Measurements from ENCODE around the gene VEZF1.
A peak's percentile ranks its signal among the peaks of the same experiment; 100 is the strongest.

VEZF1 gene

DNA sequence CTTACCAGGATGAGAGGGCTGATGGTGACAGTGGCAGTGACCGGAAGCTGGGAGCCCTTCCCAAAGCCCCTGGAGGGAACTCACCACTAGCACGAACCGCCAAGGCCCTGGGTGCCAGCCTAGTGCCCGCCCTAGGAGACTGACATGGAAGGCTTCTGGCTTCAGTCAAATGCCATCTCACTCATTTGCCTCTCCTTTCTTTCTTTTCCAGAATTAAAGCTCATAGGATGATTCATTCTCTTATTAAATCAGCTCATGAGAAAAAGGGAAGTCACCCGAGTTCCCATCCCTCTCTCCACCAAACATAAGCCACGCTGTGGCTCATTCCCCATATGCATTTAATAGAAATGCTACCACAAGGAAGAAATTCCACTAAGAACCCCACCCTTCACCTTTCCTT lies 44.9 kb downstream of the VEZF1 start:
- no peak for DNase-seq (ENCODE audit: extremely low read depth, insufficient read length)
- H3K27me3 ChIP-seq (replicated peaks; ENCODE audit: control insufficient read depth, insufficient read depth, low read length), result no peaks in the 10 kb centered on the region
- TF ChIP-seq, protein P1, sequence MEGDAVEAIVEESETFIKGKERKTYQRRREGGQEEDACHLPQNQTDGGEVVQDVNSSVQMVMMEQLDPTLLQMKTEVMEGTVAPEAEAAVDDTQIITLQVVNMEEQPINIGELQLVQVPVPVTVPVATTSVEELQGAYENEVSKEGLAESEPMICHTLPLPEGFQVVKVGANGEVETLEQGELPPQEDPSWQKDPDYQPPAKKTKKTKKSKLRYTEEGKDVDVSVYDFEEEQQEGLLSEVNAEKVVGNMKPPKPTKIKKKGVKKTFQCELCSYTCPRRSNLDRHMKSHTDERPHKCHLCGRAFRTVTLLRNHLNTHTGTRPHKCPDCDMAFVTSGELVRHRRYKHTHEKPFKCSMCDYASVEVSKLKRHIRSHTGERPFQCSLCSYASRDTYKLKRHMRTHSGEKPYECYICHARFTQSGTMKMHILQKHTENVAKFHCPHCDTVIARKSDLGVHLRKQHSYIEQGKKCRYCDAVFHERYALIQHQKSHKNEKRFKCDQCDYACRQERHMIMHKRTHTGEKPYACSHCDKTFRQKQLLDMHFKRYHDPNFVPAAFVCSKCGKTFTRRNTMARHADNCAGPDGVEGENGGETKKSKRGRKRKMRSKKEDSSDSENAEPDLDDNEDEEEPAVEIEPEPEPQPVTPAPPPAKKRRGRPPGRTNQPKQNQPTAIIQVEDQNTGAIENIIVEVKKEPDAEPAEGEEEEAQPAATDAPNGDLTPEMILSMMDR (IDR thresholded peaks at IDR 0.05; ENCODE audit: insufficient read depth, low read length, poor library complexity, severe bottlenecking), result no peak
- H3K4me3 ChIP-seq (replicated peaks; ENCODE audit: low read depth, low read length), result no peak overlapping the region
- H3K36me3 ChIP-seq (ENCODE audit: control insufficient read depth, insufficient read depth, low read length), result no peaks in the 10 kb centered on the region

DNA sequence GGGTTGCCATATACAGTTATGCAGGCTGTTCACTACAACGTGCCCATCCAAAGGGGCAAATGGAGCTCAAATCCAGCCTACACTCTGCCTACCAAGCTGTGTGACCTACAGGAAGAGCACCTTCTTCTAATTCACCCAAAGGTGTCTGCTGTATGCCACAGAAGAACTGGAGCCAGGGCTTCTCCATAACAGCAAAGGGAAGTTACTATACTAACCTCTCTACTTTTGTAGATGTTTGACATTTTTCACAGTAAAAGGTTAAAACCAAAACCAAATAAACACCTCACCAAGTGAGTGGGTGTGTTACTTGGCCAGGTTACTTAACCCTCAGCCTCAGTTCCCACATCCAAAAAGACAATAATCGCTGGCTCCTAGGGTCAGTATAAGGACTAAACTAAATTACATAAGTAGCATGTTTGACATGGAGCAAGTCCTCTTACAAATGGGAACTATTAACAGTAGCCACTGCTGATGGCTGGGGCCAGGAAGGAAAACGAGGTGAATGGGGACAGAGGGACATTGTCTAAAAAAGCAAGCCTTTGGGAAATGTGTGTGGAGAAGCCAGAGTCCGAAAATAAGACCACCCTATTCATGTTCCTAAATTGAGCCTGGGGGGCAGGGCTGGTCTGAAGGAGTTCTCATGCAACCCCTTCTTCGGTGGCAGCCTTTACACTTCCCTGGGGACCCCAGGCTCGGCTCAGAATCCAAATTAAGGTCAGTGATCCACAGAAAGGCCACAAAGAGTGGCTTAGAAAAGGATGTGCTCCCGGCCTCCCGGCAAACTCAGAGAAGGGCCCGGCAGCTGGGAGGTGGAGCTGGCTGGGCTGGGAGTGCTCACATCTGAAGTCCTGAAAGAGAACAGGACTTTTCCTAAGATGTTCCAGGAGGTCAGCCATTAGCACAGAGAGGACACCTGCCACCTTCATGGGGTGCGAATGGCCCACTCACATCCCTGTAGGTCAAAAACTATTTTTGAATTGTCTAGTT lies 46.4 kb downstream of the VEZF1 start:
- Histone ChIP-seq H3K4me3 (replicated peaks; ENCODE audit: low read depth, low read length) (no peak overlapping the region), H3K27me3 (replicated peaks; ENCODE audit: control insufficient read depth, insufficient read depth, low read length) (no peaks in the 10 kb centered on the region), H3K36me3 (ENCODE audit: control insufficient read depth, insufficient read depth, low read length) (no peaks in the 10 kb centered on the region)
- TF ChIP-seq, protein P1 (IDR thresholded peaks at IDR 0.05; ENCODE audit: insufficient read depth, low read length, poor library complexity, severe bottlenecking), result no peak
- DNase-seq (ENCODE audit: extremely low read depth, insufficient read length), result no peak

DNA sequence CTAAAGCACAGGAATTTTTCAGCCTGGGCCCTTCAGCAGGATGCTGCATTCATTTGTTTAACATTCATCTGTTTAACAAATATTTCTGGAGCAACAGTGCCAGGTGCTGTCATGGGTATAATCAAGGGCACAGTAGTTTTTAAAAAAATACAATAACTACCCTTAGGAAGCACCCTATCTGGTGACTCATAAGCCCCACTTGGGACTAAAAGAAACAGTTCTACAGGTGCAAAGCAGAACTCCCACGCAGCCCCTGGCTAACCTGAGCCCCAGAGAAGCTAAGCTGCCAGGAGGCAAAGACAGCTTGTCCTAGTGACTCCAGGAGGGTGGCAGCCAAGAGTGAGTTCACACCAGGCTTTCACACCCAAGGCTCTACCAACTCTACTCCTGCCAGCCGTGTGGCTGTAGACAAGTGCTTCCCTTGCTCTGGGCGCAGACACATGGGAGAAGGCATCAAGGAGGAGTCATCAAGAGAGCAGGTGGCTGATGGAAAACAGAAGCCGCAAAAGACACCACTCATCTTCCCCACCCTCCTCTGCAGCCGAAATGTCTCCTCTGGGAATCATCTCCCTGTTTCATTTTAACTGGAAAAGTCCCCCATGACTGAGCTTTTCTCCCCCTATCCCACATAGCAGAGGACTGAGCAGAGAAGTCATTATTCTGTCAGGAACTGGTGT lies 47.3 kb downstream of the VEZF1 start:
- H3K4me3 ChIP-seq (replicated peaks; ENCODE audit: low read depth, low read length), result no peak overlapping the region
- no peaks in the 10 kb centered on the region for H3K27me3 ChIP-seq (replicated peaks; ENCODE audit: control insufficient read depth, insufficient read depth, low read length)
- peak; percentile 41 for DNase-seq (ENCODE audit: extremely low read depth, insufficient read length)
- no peaks in the 10 kb centered on the region for H3K36me3 ChIP-seq (ENCODE audit: control insufficient read depth, insufficient read depth, low read length)
- TF ChIP-seq, protein P1 (IDR thresholded peaks at IDR 0.05; ENCODE audit: insufficient read depth, low read length, poor library complexity, severe bottlenecking), result no peak

DNA sequence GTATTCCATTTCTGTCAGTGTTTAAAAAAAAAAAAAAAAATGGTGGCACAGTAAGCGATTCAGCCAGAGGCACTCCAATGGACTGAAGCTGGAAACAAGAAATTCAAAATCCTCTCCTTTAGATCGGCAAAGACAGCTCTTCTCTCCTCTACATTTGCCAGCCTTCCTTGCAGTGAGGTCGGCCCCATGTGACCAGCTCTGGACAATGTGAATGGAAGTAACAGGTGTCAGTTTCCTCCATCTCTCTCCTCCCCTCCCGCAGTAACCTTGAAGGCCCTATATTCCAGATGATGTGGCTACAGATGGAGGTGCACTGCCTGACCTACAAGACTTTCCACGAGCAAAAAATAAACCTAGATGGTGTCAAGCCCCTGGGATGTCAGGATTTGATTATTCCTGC lies 47.8 kb downstream of the VEZF1 start:
- Histone ChIP-seq H3K36me3 (ENCODE audit: control insufficient read depth, insufficient read depth, low read length) (no peaks in the 10 kb centered on the region), H3K4me3 (replicated peaks; ENCODE audit: low read depth, low read length) (no peak overlapping the region), H3K27me3 (replicated peaks; ENCODE audit: control insufficient read depth, insufficient read depth, low read length) (no peaks in the 10 kb centered on the region)
- TF ChIP-seq, protein P1 (IDR thresholded peaks at IDR 0.05; ENCODE audit: insufficient read depth, low read length, poor library complexity, severe bottlenecking), result no peak
- no peak for DNase-seq (ENCODE audit: extremely low read depth, insufficient read length)

DNA sequence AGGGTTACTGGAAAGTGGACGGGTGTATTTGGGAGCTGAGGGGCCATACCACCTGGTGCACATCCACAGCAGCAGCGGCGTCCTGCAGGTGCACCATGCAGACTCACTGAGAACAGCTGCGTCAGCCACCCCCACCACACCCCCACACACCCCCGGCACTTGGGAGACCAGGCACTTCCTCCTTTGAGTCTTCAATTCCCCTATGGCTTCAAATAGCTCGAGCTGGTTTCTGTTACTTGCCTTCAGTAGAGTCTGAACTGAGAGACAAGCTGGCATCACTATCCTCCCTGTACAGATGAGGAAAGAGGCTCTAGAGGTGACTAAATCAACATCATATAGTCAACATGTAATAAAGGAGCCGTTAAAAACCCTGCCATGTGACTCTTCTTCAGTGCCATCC lies 48.3 kb downstream of the VEZF1 start:
- TF ChIP-seq, protein P1 (IDR thresholded peaks at IDR 0.05; ENCODE audit: insufficient read depth, low read length, poor library complexity, severe bottlenecking), result no peak

More for the DNA sequence above, 48.3 kb downstream of the VEZF1 start:
- no peaks in the 10 kb centered on the region for H3K36me3 ChIP-seq (ENCODE audit: control insufficient read depth, insufficient read depth, low read length)
- peak; percentile 90 for DNase-seq (ENCODE audit: extremely low read depth, insufficient read length)
- H3K4me3 ChIP-seq (replicated peaks; ENCODE audit: low read depth, low read length), result peak overlapping the region; percentile 8; the same call in 1 of the 2 replicates
- no peaks in the 10 kb centered on the region for H3K27me3 ChIP-seq (replicated peaks; ENCODE audit: control insufficient read depth, insufficient read depth, low read length)
